Prostate gland (tissue), 2 donors: Measurements from ENCODE around the gene NPIPA5. TPM values are rescaled to one million over a fixed set of nuclear protein-coding genes. Genes with fewer than 3 reads are reported as not detected.
"Not testable (repeated sequence)": the region's sequence is repeated elsewhere in the genome, so short reads cannot be mapped to it uniquely, and the experiment has no call there.

Experiments
- DNase-seq: peaks from one replicate; pipeline ENCODE4 v3.0.0-alpha.2; 2019; ENCODE audit warnings: low spot score
- H3K27ac ChIP-seq, 2 donors: fragments of 200-600 bp; sonication (generic); 2 replicates each; pipeline ENCODE4 v1.5.1; 2017 to 2019
- H3K27me3 ChIP-seq: fragments of 200-600 bp; sonication (generic); replicated peaks from 2 replicates; pipeline ENCODE4 v1.5.1; 2019; ENCODE audit not compliant: insufficient read depth
- H3K36me3 ChIP-seq, 2 donors: fragments of 200-600 bp; sonication (generic); 1 replicate in 1 of 2; 2 replicates in 1 of 2; pipeline versions ENCODE4 v1.5.1 to v1.8.1; 2017 to 2019
- H3K4me1 ChIP-seq: fragments of 200-600 bp; sonication (generic); replicated peaks from 2 replicates; pipeline ENCODE4 v1.5.1; 2019
- H3K4me3 ChIP-seq, 2 donors: fragments of 200-600 bp; sonication (generic); 2 replicates each; pipeline ENCODE4 v1.5.1; 2017 to 2019
- H3K9me3 ChIP-seq: fragments of 200-600 bp; sonication (generic); 2 replicates; pipeline ENCODE4 v1.5.1; 2017
- POLR2A ChIP-seq: fragments of 450-650 bp; IDR thresholded peaks from one replicate; pipeline ENCODE4 v1.6.1; 2016; ENCODE audit warnings: antibody characterized with exemption, mild to moderate bottlenecking
- POLR2AphosphoS5 ChIP-seq: sonication (generic); formaldehyde crosslinking; IDR thresholded peaks from one replicate; pipeline ENCODE4 v1.6.1; 2017; ENCODE audit warnings: antibody characterized with exemption
- WGBS: methylation state at CpG from one replicate; pipeline ENCODE4 v1.1.5; 2018; 5-methylcytosine and 5-hydroxymethylcytosine counted together
- intact Hi-C: fragments of 100-400 bp; cut with DNase I; formaldehyde crosslinking; loops from one replicate; pipeline ENCODE4 v1.14.2; 2022
- total RNA-seq, 2 donors: library from RNA; depleted of rRNA; stranded (reverse); fragments of >200 nt; gene quantifications; one replicate each; pipeline ENCODE4 v1.1.0, GENCODE V29; 2016
- TF ChIP-seq, protein P1 (sequence below), 4 experiments: fragments of 200-600 bp in 2 of 4; fragments of 450-650 bp in 2 of 4; sonication (generic) in 2 of 4; IDR thresholded peaks; 1 replicate in 3 of 4; 2 replicates in 1 of 4; pipeline ENCODE4 v1.5.1; 2016 to 2019; ENCODE audit warnings: antibody characterized with exemption in 4 of 4, mild to moderate bottlenecking in 2 of 4, moderate library complexity in 2 of 4

Gene NPIPA5
- total RNA-seq, 2 donors from 2014 or later = 8.3 to 31.3 TPM

DNA sequence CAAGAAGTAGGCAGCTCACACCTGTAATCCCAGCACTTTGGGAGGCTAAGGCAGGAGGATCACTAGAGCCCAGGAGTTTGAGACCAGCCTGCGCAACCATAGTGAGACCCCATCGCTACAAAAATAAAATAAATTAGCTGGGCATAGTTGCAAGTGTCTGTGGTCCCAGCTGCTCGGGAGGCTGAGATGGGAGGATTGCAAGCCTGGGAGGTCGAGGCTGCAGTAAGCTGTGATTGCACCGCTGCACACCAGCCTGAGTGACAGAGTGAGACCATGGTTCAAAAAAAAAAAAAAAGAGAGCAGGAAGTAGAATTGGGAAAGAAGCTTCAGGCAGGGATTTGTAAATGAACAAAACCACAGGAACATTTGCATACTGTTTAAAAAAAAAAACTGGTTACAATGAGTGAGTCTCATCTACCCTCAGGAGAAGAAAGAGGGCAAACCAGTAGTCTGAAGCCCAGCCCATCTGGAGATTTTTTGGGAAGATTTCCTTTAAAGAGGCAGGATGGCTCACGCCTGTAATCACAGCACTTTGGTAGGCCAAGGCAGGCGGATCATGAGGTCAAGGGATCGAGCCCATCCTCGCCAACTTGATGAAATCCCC lies 25.4 kb upstream of the NPIPA5 start:
- WGBS = 92% methylated on average over 9 of the region's 9 CpGs
- H3K4me3 ChIP-seq = no peak overlapping the region
- H3K36me3 ChIP-seq = no peaks in the 10 kb centered on the region
- H3K9me3 ChIP-seq = no peaks in the 10 kb centered on the region
- TF ChIP-seq POLR2A (no peak), POLR2AphosphoS5 (no peak)
- TF ChIP-seq, protein P1, sequence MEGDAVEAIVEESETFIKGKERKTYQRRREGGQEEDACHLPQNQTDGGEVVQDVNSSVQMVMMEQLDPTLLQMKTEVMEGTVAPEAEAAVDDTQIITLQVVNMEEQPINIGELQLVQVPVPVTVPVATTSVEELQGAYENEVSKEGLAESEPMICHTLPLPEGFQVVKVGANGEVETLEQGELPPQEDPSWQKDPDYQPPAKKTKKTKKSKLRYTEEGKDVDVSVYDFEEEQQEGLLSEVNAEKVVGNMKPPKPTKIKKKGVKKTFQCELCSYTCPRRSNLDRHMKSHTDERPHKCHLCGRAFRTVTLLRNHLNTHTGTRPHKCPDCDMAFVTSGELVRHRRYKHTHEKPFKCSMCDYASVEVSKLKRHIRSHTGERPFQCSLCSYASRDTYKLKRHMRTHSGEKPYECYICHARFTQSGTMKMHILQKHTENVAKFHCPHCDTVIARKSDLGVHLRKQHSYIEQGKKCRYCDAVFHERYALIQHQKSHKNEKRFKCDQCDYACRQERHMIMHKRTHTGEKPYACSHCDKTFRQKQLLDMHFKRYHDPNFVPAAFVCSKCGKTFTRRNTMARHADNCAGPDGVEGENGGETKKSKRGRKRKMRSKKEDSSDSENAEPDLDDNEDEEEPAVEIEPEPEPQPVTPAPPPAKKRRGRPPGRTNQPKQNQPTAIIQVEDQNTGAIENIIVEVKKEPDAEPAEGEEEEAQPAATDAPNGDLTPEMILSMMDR (IDR thresholded peaks at IDR 0.05) = no peak
- intact Hi-C loops = no loop called here
- peak overlapping the region in 1 of 2 donors; percentile 63 for H3K27ac ChIP-seq
- no peaks in the 10 kb centered on the region for H3K27me3 ChIP-seq
- DNase-seq = no peak
- no peaks in the 10 kb centered on the region for H3K4me1 ChIP-seq

DNA sequence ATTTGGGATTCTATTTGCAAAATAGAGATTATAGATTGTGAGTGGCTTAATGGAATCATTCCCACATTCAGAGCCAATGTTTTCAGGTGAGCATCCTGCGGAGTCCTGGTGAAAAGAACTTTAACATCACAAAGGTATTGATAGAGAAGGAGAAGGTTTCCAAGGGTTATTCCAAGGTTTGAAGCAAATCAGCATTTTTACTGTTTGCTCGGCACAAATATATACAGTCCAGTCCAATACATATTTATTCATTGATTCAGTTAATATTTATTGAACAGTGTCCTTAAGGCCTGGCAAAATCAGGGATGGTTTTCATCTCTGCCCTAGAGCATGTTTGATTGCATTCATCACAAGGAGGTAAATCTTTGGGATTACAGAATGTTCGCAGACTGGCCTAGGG lies 23.9 kb upstream of the NPIPA5 start:
- H3K4me3 ChIP-seq = no peak overlapping the region
- H3K9me3 ChIP-seq = no peaks in the 10 kb centered on the region
- H3K27ac ChIP-seq = no peak overlapping the region
- intact Hi-C loops = no loop called here
- H3K36me3 ChIP-seq = no peaks in the 10 kb centered on the region
- no peak for DNase-seq
- H3K4me1 ChIP-seq = no peaks in the 10 kb centered on the region
- H3K27me3 ChIP-seq = no peaks in the 10 kb centered on the region
- 96% methylated on average over 3 of the region's 3 CpGs for WGBS
- TF ChIP-seq POLR2A (no peak), POLR2AphosphoS5 (no peak)
- TF ChIP-seq, protein P1 (IDR thresholded peaks at IDR 0.05) = no peak

DNA sequence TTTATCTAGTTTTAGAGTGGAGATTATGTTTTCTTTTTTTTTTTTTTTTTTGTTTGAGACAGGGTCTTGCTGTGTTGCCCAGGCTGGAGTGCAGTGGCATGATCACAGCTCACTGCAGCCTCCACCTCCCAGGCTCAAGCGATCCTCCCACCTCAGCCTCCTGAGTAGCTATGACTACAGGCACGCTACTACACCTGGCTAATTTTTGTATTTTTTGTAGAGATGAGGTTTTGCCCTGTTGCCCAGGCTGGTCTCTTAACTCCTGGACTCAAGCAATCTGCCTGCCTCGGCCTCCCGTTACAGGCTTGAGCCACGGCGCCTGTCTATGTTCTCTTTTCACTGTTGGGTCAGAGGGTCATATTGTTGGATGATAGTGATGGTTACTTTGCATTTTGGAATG lies 22.2 kb upstream of the NPIPA5 start:
- H3K9me3 ChIP-seq, H3K4me1 ChIP-seq, DNase-seq, H3K27me3 ChIP-seq, H3K36me3 ChIP-seq, intact Hi-C loops, H3K4me3 ChIP-seq, H3K27ac ChIP-seq: not testable (repeated sequence)
- whole genome bisulfite sequencing = 97% methylated on average over 6 of the region's 6 CpGs

DNA sequence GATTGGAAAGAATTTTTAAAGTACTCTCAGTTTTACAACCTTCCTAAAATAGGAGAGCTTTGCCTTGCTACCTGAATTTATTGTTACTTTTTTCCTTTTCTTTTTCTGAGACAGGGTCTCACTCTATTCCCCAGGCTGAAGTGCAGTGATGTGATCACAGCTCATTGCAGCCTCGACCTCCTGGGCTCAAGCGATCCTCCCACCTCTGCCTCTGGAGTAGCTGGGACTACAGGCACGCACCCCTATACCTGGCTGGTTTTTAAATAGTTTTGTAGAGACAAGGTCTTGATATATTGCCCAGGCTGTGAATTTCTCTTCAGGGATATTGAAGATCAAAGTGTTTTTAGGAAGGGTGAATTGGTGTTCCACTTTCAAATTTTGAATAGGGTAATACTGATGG lies 21.2 kb upstream of the NPIPA5 start:
- Histone ChIP-seq H3K27ac (no peak overlapping the region), H3K27me3 (no peaks in the 10 kb centered on the region), H3K36me3 (no peaks in the 10 kb centered on the region), H3K4me3 (no peak overlapping the region), H3K9me3 (no peaks in the 10 kb centered on the region), H3K4me1 (no peaks in the 10 kb centered on the region)
- TF ChIP-seq POLR2AphosphoS5 (no peak), POLR2A (no peak)
- TF ChIP-seq, protein P1 (IDR thresholded peaks at IDR 0.05) = no peak
- DNase-seq = no peak
- intact Hi-C loops = no loop called here
- WGBS = 85% methylated on average over 3 of the region's 3 CpGs

DNA sequence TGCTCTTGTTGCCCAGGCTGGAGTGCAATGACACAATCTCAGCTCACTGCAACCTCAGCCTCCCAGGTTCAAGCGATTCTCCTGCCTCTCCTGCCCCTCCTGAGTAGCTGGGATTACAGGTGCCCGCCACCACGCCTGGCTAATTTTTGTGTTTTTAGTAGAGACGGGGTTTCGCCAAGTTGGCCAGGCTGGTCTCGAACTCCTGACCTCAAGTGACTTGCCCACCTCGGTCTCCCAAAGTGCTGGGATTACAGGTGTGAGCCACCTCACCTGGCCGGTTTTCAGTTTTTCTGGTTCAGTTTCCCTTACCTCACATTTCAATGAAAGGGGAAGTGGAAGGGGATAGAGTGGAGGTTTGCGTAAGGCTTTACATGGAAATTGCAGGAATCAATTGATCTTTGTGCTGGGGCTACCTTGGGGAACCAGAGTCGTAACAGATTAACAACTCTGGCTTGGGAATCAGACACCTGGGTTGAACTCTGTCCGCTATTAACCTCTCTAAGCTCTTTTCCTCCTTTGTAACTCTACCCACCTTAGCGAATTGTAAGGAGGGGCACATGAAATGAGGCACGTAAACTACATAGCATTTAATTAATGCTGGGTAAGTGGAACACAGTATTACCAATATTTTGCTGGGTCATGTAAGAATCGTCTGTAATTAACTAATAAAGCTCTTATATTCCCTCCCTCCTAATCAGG lies 20.7 kb upstream of the NPIPA5 start:
- H3K4me1 ChIP-seq = no peaks in the 10 kb centered on the region
- WGBS = 75% methylated on average over 14 of the region's 14 CpGs
- TF ChIP-seq POLR2A = no peak
- TF ChIP-seq, protein P1 (IDR thresholded peaks at IDR 0.05) = no peak
- no peaks in the 10 kb centered on the region for H3K36me3 ChIP-seq
- no peaks in the 10 kb centered on the region for H3K9me3 ChIP-seq
- H3K27ac ChIP-seq = no peak overlapping the region
- no peaks in the 10 kb centered on the region for H3K27me3 ChIP-seq
- H3K4me3 ChIP-seq = no peak overlapping the region
- intact Hi-C loops = no loop called here
- DNase-seq = no peak
